Stimulated activated CD4-positive, alpha-beta T cell treated with anti-CD3 and anti-CD28 coated beads, Interleukin-1b, Interleukin-23, amount 100 ng/mL, for 48 hours (primary cell): ENCODE results near the gene C12orf42.

Source experiments
- DNase-seq: peaks from one replicate; pipeline ENCODE4 v3.0.0-alpha.2; 2020

Gene C12orf42

GRCh38 chr12:103331643-103332042, 164.1 kb downstream of the C12orf42 start:
- DNase-seq = no peak

GRCh38 chr12:103330672-103331071, 165.1 kb downstream of the C12orf42 start:
- DNase-seq = no peak

GRCh38 chr12:103327676-103328075, 168.1 kb downstream of the C12orf42 start:
- DNase-seq = no peak

GRCh38 chr12:103326190-103326589, 169.6 kb downstream of the C12orf42 start:
- no peak for DNase-seq

- DNase-seq = no peak
Measured at GRCh38 chr12:103318566-103318965, 177.2 kb downstream of the C12orf42 start.

GRCh38 chr12:103317220-103317619, 178.5 kb downstream of the C12orf42 start:
- no peak for DNase-seq

GRCh38 chr12:103314786-103315185, 181.0 kb downstream of the C12orf42 start:
- DNase-seq = no peak

GRCh38 chr12:103313894-103314293, 181.9 kb downstream of the C12orf42 start:
- DNase-seq = no peak

- DNase-seq = no peak
Measured at GRCh38 chr12:103312742-103313354, 182.9 kb downstream of the C12orf42 start.

- no peak for DNase-seq
Measured at GRCh38 chr12:103310546-103311270, 185.1 kb downstream of the C12orf42 start.

GRCh38 chr12:103308396-103308795, 187.4 kb downstream of the C12orf42 start:
- no peak for DNase-seq

- no peak for DNase-seq
Measured at GRCh38 chr12:103303484-103303883, 192.3 kb downstream of the C12orf42 start.

- no peak for DNase-seq
Measured at GRCh38 chr12:103301642-103302591, 193.9 kb downstream of the C12orf42 start.

- DNase-seq = no peak
Measured at GRCh38 chr12:103288016-103288415, 207.8 kb downstream of the C12orf42 start.

GRCh38 chr12:103282124-103282523, 213.6 kb downstream of the C12orf42 start:
- DNase-seq = no peak

- DNase-seq = no peak
Measured at GRCh38 chr12:103279444-103279843, 216.3 kb downstream of the C12orf42 start.

GRCh38 chr12:103278329-103278728, 217.4 kb downstream of the C12orf42 start:
- no peak for DNase-seq

- no peak for DNase-seq
Measured at GRCh38 chr12:103273645-103274044, 222.1 kb downstream of the C12orf42 start.

GRCh38 chr12:103272949-103273348, 222.8 kb downstream of the C12orf42 start:
- no peak for DNase-seq

- DNase-seq = no peak
Measured at GRCh38 chr12:103269946-103270345, 225.8 kb downstream of the C12orf42 start.

- DNase-seq = no peak
Measured at GRCh38 chr12:103268831-103269514, 226.8 kb downstream of the C12orf42 start.

GRCh38 chr12:103257763-103258162, 238.0 kb downstream of the C12orf42 start:
- DNase-seq = no peak
